Kidney (tissue), 14 donors: ENCODE measurements around the gene MAP3K3. TPM values are rescaled to one million over a fixed set of nuclear protein-coding genes. Genes with fewer than 3 reads are reported as not detected.

Source experiments
- DNase-seq, 5 donors: peaks; one replicate each; pipeline ENCODE4 v3.0.0-alpha.2; 2013 to 2020
- FAIRE-seq: peaks from 2 replicates; lab custom pipeline; 2012; peaks lifted over from hg19 to GRCh38; lab: Jason Lieb, UNC
- H3K27ac ChIP-seq, 2 donors: one replicate each; pipeline ENCODE4 v1.7.0; 2013; ENCODE audit warnings: low read depth in 2 of 2, low read length in 2 of 2, inconsistent platforms in 1 of 2
- H3K27me3 ChIP-seq: one replicate; pipeline ENCODE4 v1.7.1; 2013; ENCODE audit warnings: low read length, inconsistent platforms; ENCODE audit not compliant: control insufficient read depth, insufficient read depth
- H3K36me3 ChIP-seq, 3 donors: one replicate each; pipeline versions ENCODE4 v1.7.0 to v1.7.1; 2013; ENCODE audit warnings: low read length in 3 of 3, control low read depth in 1 of 3, inconsistent platforms in 1 of 3; ENCODE audit not compliant: insufficient read depth in 3 of 3, control insufficient read depth in 2 of 3
- H3K4me1 ChIP-seq, 3 donors: one replicate each; pipeline versions ENCODE4 v1.7.0 to v1.7.1; 2013; ENCODE audit warnings: low read length in 3 of 3, inconsistent platforms in 1 of 3, low read depth in 1 of 3; ENCODE audit not compliant: control insufficient read depth in 2 of 3, insufficient read depth in 2 of 3
- H3K4me3 ChIP-seq, 3 donors: one replicate each; pipeline versions ENCODE4 v1.7.0 to v1.8.1; 2013; ENCODE audit warnings: low read length in 3 of 3, control low read depth in 1 of 3, inconsistent platforms in 1 of 3
- H3K9ac ChIP-seq, 3 donors: one replicate each; pipeline versions ENCODE4 v1.7.0 to v1.7.1; 2013; ENCODE audit warnings: low read length in 3 of 3, control low read depth in 1 of 3, inconsistent platforms in 1 of 3
- H3K9me3 ChIP-seq, 3 donors: one replicate each; pipeline versions ENCODE4 v1.7.0 to v1.7.1; 2013; ENCODE audit warnings: low read length in 3 of 3, control low read depth in 1 of 3, inconsistent platforms in 1 of 3; ENCODE audit not compliant: control insufficient read depth in 2 of 3, insufficient read depth in 1 of 3
- CTCF ChIP-seq: IDR thresholded peaks from 3 replicates; pipeline ENCODE4 v1.5.1; 2012; ENCODE audit warnings: mild to moderate bottlenecking, moderate library complexity, borderline replicate concordance; ENCODE audit not compliant: insufficient read depth; ENCODE audit errors: extremely low read depth
- intact Hi-C: fragments of 100-400 bp; cut with DNase I; formaldehyde crosslinking; loops from one replicate; pipeline ENCODE4 v1.11.1; 2022
- polyA plus RNA-seq: library from polyadenylated mRNA; stranded (reverse); fragments of 350-450 nt; fragmentation: Illumina TruSeq; extraction: RNeasy Lipid Tissue Mini Kit (QIAGEN cat#74804); gene quantifications from one replicate; pipeline ENCODE4 v1.2.3, GENCODE V29; 2014; ENCODE audit warnings: low read depth, low replicate concordance; ENCODE audit not compliant: insufficient read depth
- total RNA-seq: library from RNA; stranded (reverse); fragmentation: NEBNext Ultra II Directional; extraction: Animal tissue kit (Norgen Biotek cat#: 25700); gene quantifications from one replicate; pipeline ENCODE4 v1.2.1, GENCODE V29; 2021
- donor health status: control.
- donor health status: control.
- donor health status: control.
- donor health status: control.
- donor health status: control.
- donor health status: DM: yes; HTN: yes; CAD: no.
- donor health status: Normal renal cell carcinoma (clear cell type).

Gene MAP3K3
- total and polyA plus RNA-seq, 2 donors from 2014 or later: 17.4 to 50.5 TPM

- H3K36me3 ChIP-seq: peaks cover 8 to 55% (median 42%) of the 10 kb centered on the region in 3 donors
- H3K9me3 ChIP-seq: no peaks in the 10 kb centered on the region
- intact Hi-C loops: no loop called here
- H3K27me3 ChIP-seq: no peaks in the 10 kb centered on the region
- TF ChIP-seq CTCF: no peak
- no peak for FAIRE-seq
- H3K27ac ChIP-seq: no peak overlapping the region
- H3K4me1 ChIP-seq: no peaks in the 10 kb centered on the region
- H3K9ac ChIP-seq: no peak overlapping the region
- no peak overlapping the region for H3K4me3 ChIP-seq
- no peak for DNase-seq
Observed at GRCh38 chr17:63589646-63590045, 32.6 kb upstream of the MAP3K3 start.

GRCh38 chr17:63592797-63593196, 29.4 kb upstream of the MAP3K3 start:
- no peak for TF ChIP-seq CTCF
- H3K4me1 ChIP-seq: no peaks in the 10 kb centered on the region

GRCh38 chr17:63595132-63595531, 27.1 kb upstream of the MAP3K3 start:
- TF ChIP-seq CTCF: no peak
- intact Hi-C loops: no loop called here
- Histone ChIP-seq H3K27ac (no peak overlapping the region), H3K4me1 (peaks cover 0 to 2% (median 0%) of the 10 kb centered on the region in 3 donors), H3K36me3 (peaks cover 0 to 23% (median 16%) of the 10 kb centered on the region in 3 donors), H3K9me3 (no peaks in the 10 kb centered on the region), H3K9ac (no peak overlapping the region), H3K27me3 (no peaks in the 10 kb centered on the region), H3K4me3 (no peak overlapping the region)
- DNase-seq: no peak
- FAIRE-seq: no peak

More at GRCh38 chr17:63592797-63593196, 29.4 kb upstream of the MAP3K3 start:
- Histone ChIP-seq H3K27me3 (no peaks in the 10 kb centered on the region), H3K36me3 (peaks cover 8 to 41% (median 34%) of the 10 kb centered on the region in 3 donors), H3K4me3 (no peak overlapping the region), H3K9me3 (no peaks in the 10 kb centered on the region), H3K27ac (no peak overlapping the region), H3K9ac (no peak overlapping the region)
- DNase-seq (no peak), FAIRE-seq (no peak)
- intact Hi-C loops: no loop called here

GRCh38 chr17:63596856-63597586, 25.2 kb upstream of the MAP3K3 start:
- no peaks in the 10 kb centered on the region for H3K9me3 ChIP-seq
- peaks cover 0 to 10% (median 0%) of the 10 kb centered on the region in 3 donors for H3K4me1 ChIP-seq
- peaks cover 0 to 7% (median 0%) of the 10 kb centered on the region in 3 donors for H3K36me3 ChIP-seq
- no peak overlapping the region for H3K9ac ChIP-seq
- no peak overlapping the region for H3K4me3 ChIP-seq
- no peak for DNase-seq
- no peak overlapping the region for H3K27ac ChIP-seq
- FAIRE-seq: no peak
- H3K27me3 ChIP-seq: no peaks in the 10 kb centered on the region
- intact Hi-C loops: no loop called here
- TF ChIP-seq CTCF: no peak
